ENCODE data around the gene ADRA2C. TPM values are rescaled to one million over a fixed set of nuclear protein-coding genes. Genes with fewer than 3 reads are reported as not detected.

Gene ADRA2C
- total and polyA plus RNA-seq, 9 of the 15 experiments (the other 6 are each of a cell fraction or from before 2014, with no cell fraction given), result 0.06 to 0.58 (median 0.14) TPM; not detected in 2

- H2AFZ ChIP-seq (ENCODE audit: low read depth, low read length), result no peak overlapping the region
- H3K36me3 ChIP-seq (ENCODE audit: control insufficient read depth, insufficient read depth, low read length), result no peaks in the 10 kb centered on the region
- in situ Hi-C loops (cut with MboI), result no loop called here
- CTCF ChIA-PET (ENCODE audit: low intra/inter-chr PET ratio), result no interaction called here
- no peak for DNase-seq (ENCODE audit: extremely low read depth in 1 of 4, low spot score in 3 of 4)
- no peak for FAIRE-seq
- peaks cover 0 to 18% of the 10 kb centered on the region in 2 experiments; a peak in 2 of 5 replicates for H3K27me3 ChIP-seq (ENCODE audit: control insufficient read depth in 2 of 2, insufficient read depth in 2 of 2, low read length in 2 of 2)
- 0 out of 2 replicates have a peak, but pooled peaks cover 11% of the 10 kb centered on the region for H4K20me1 ChIP-seq (replicated peaks; ENCODE audit: control insufficient read depth, insufficient read depth, low read length)
- peaks cover 2% of the 10 kb centered on the region for H3K9me1 ChIP-seq (ENCODE audit: control insufficient read depth, insufficient read depth, low read length)
- H3K79me2 ChIP-seq (ENCODE audit: control insufficient read depth, insufficient read depth, low read length), result no peaks in the 10 kb centered on the region
- POLR2A ChIA-PET, result no interaction called here
- H3K9me3 ChIP-seq (replicated peaks; ENCODE audit: control insufficient read depth, insufficient read depth, low read depth, low read length), result no peaks in the 10 kb centered on the region
- WGBS (ENCODE audit: insufficient coverage, low coverage, missing lambda C conversion rate), result 0% methylated on average over 22 of the region's 23 CpGs
- no TSS peak for BruUV-seq (replicated peaks)
- H3K4me2 ChIP-seq (ENCODE audit: insufficient read depth, low read length), result no peak overlapping the region
- intact Hi-C loops (cut with micrococcal nuclease), result no loop called here
- H3K9ac ChIP-seq (ENCODE audit: insufficient read depth in 1 of 2, low read depth in 2 of 2, low read length in 2 of 2), result no peak overlapping the region
- H3K27ac ChIP-seq (ENCODE audit: extremely low read depth, low read depth, low read length), result no peak overlapping the region
- no peak overlapping the region for H3K4me3 ChIP-seq
- H3K4me1 ChIP-seq (replicated peaks in 1 of 2; ENCODE audit: control insufficient read depth in 2 of 2, insufficient read depth in 2 of 2, low read length in 2 of 2), result peaks cover 0 to 11% of the 10 kb centered on the region in 2 experiments; a peak in 2 of 5 replicates
- no peak for ATAC-seq
- TF ChIP-seq, protein P1, sequence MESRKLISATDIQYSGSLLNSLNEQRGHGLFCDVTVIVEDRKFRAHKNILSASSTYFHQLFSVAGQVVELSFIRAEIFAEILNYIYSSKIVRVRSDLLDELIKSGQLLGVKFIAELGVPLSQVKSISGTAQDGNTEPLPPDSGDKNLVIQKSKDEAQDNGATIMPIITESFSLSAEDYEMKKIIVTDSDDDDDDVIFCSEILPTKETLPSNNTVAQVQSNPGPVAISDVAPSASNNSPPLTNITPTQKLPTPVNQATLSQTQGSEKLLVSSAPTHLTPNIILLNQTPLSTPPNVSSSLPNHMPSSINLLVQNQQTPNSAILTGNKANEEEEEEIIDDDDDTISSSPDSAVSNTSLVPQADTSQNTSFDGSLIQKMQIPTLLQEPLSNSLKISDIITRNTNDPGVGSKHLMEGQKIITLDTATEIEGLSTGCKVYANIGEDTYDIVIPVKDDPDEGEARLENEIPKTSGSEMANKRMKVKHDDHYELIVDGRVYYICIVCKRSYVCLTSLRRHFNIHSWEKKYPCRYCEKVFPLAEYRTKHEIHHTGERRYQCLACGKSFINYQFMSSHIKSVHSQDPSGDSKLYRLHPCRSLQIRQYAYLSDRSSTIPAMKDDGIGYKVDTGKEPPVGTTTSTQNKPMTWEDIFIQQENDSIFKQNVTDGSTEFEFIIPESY (CRISPR knock-in tag; IDR thresholded peaks at IDR 0.05), result no peak
- no peak for TF ChIP-seq GTF2E2 (tag; IDR thresholded peaks at IDR 0.05)
- no peak for TF ChIP-seq ZNF407 (IDR thresholded peaks at IDR 0.05; ENCODE audit: low read depth)
- no peak for TF ChIP-seq ZNF778 (CRISPR knock-in tag; IDR thresholded peaks at IDR 0.05)
- TF ChIP-seq ZNF263 (CRISPR knock-in tag; IDR thresholded peaks at IDR 0.05; ENCODE audit: borderline replicate concordance), result no peak
Observed at GRCh38 chr4:3787489-3788365, 21.5 kb downstream of the ADRA2C start.

All from K562 (cell line).